Measurements from ENCODE around the gene ROBO4. TPM values are rescaled to one million over a fixed set of nuclear protein-coding genes. Genes with fewer than 3 reads are reported as not detected.
A peak's percentile ranks its signal among the peaks of the same experiment; 100 is the strongest.

The ROBO4 gene
- total RNA-seq, 1 experiment from 2014 or later = not detected

DNA sequence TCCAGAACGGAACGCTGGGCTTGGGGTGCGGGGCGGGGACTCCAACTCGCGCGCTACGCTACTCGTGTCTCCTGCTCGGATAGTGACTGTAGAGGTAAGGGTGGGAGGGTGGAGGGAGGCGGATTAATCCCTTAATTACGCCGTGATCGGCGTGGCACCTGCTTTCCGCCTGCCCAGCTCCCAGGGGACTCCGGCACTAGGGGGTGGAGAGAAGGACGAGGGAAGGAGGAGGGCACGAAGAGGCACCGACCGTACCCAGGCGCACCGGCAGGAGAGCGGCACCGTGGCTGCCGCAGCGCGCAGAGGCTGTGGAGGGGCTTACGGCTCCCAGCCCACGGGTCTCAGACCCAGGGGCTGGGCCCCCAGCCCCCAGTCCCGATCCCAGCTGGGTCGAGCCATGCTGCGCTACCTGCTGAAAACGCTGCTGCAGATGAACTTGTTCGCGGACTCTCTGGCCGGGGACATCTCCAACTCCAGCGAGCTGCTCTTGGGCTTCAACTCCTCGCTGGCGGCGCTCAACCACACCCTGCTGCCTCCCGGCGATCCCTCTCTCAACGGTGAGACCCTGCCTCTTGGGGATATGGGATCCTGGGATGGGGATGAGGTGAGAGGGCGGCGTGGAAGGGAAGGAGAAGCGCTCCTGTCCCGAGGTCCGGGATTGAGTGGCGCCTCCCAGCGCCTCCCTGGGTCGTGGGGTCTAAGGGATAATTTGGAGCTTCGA, 32.3 kb downstream of the ROBO4 start, which contains the start of gene ROBO3:
ROBO3 (plus strand) TSS at position 252 of the 721 bp plus-strand sequence; CDS start at position 398, 146 bp downstream.
- DNase-seq (ENCODE audit: low read depth, low spot score) (no peak), ATAC-seq (no peak)
- intact Hi-C loops (cut with micrococcal nuclease) = loop anchor here (10.0 kb wide), 1 partner anchor 451 kb away; no protein-coding TSS in a partner anchor
- no peaks in the 10 kb centered on the region for H3K79me2 ChIP-seq (ENCODE audit: insufficient read depth, low read length)
- H3K4me3 ChIP-seq (replicated peaks in 1 of 2; ENCODE audit: low read depth in 1 of 2, low read length in 2 of 2) = no peak within 1 kb of the TSS
- ChIA-PET CTCF (interaction anchor here (1.0 to 1.2 kb wide), 2 partner anchors 11 kb away, joined by 3 to 8 read pairs; no protein-coding TSS in a partner anchor), POLR2A (interaction anchor here (0.9 kb wide), 1 partner anchor 11 kb away, joined by 3 read pairs; no protein-coding TSS in a partner anchor), RAD21 (ENCODE audit: low non-redundant PET in 1 of 2, low total read pairs in 2 of 2, uncharacterized antibody in 2 of 2, unreplicated experiment in 2 of 2) (no interaction called here)
- H3K4me1 ChIP-seq (ENCODE audit: control insufficient read depth in 1 of 2, insufficient read depth in 2 of 2, low read length in 2 of 2) = peaks cover 4 to 9% of the 10 kb centered on the region in 2 experiments; a peak in 2 of 4 replicates
- no peak within 1 kb of the TSS for H3K9ac ChIP-seq (ENCODE audit: low read length)
- no peak within 1 kb of the TSS for H3K27ac ChIP-seq (ENCODE audit: low read depth, low read length)
- H3K9me2 ChIP-seq (ENCODE audit: insufficient read depth) = no peaks in the 10 kb centered on the region
- no peaks in the 10 kb centered on the region for H3K36me3 ChIP-seq (ENCODE audit: control insufficient read depth in 1 of 2, insufficient read depth in 2 of 2, low read length in 2 of 2)
- H4K20me1 ChIP-seq (ENCODE audit: insufficient read depth) = no peaks in the 10 kb centered on the region
- peak within 1 kb of the TSS; percentile 44 for H3K4me2 ChIP-seq (ENCODE audit: low read length)
- no peaks in the 10 kb centered on the region for H3K9me3 ChIP-seq (ENCODE audit: control insufficient read depth in 1 of 2, insufficient read depth in 1 of 2, low read depth in 1 of 2, low read length in 2 of 2)
- H3K27me3 ChIP-seq (ENCODE audit: insufficient read depth, low read length) = peaks cover 33% of the 10 kb centered on the region; the same call in 1 of the 2 replicates
- no peak within 1 kb of the TSS for H2AFZ ChIP-seq (ENCODE audit: low read depth, low read length, poor library complexity, severe bottlenecking)
- BruUV-seq (replicated peaks) = no TSS peak
- TF ChIP-seq CBX3 (IDR thresholded peaks at IDR 0.05; ENCODE audit: low read depth) (no peak), CEBPB (IDR thresholded peaks at IDR 0.05; ENCODE audit: low read depth) (no peak), POLR2AphosphoS5 (IDR thresholded peaks at IDR 0.05; ENCODE audit: low read depth, low read length) (no peak), ZNF274 (IDR thresholded peaks at IDR 0.05; ENCODE audit: low read depth, low read length) (no peak), CTCF (IDR thresholded peaks at IDR 0.05 in 2 of 3, conservative IDR thresholded peaks at IDR 0.05 in 1 of 3; ENCODE audit: borderline replicate concordance in 1 of 3, insufficient read depth in 1 of 3, low read depth in 2 of 3, low read length in 2 of 3) (no peak), SP1 (IDR thresholded peaks at IDR 0.05; ENCODE audit: low read depth) (no peak), ZBTB33 (IDR thresholded peaks at IDR 0.05; ENCODE audit: extremely low read depth, insufficient replicate concordance, low read length) (no peak), TCF7L2 (IDR thresholded peaks at IDR 0.05; ENCODE audit: borderline replicate concordance, extremely low read depth, insufficient read depth, insufficient read length) (no peak), EZH2 (IDR thresholded peaks at IDR 0.05) (no peak), JUND (IDR thresholded peaks at IDR 0.05) (no peak), SIN3A (IDR thresholded peaks at IDR 0.05; ENCODE audit: low read depth) (no peak), RAD21 (IDR thresholded peaks at IDR 0.05; ENCODE audit: low read depth) (no peak), ZFX (IDR thresholded peaks at IDR 0.05) (no peak), EGR1 (IDR thresholded peaks at IDR 0.05; ENCODE audit: low read depth) (no peak), EZH2phosphoT487 (IDR thresholded peaks at IDR 0.05; ENCODE audit: borderline replicate concordance) (no peak), SRF (IDR thresholded peaks at IDR 0.05; ENCODE audit: low read depth) (no peak)

Data from HCT116 (cell line).